IMR-90 (cell line): ENCODE measurements around the gene FBXL20. TPM values are rescaled to one million over a fixed set of nuclear protein-coding genes. Genes with fewer than 3 reads are reported as not detected.

ENCODE experiments used
- ATAC-seq: fragments of 200-7000 bp; cut with Tn5 transposase; 2 replicates; pipeline ENCODE4 v1.9.1; 2020; ENCODE audit warnings: low read depth, mild to moderate bottlenecking, moderate library complexity
- BruUV-seq: library from RNA; stranded (reverse); fragments of 400-500 nt; replicated peaks from 2 replicates; lab custom pipeline; 2021; lab: Mats Ljungman, UMichigan
- CTCF ChIA-PET: fragments of 300-600 bp; formaldehyde crosslinking; extraction: SDS; loops from one replicate; lab custom pipeline; 2021; ENCODE audit warnings: antibody characterized with exemption; lab: Yijun Ruan, JAX
- POLR2A ChIA-PET: fragments of 300-600 bp; sonication (Branson Sonifier 250); formaldehyde crosslinking; loops from one replicate; lab custom pipeline; 2022; ENCODE audit warnings: antibody characterized with exemption; ENCODE audit not compliant: unreplicated experiment; lab: Charles Lee
- DNase-seq: peaks from one replicate; pipeline ENCODE4 v3.0.0; 2013
- H2AFZ ChIP-seq: replicated peaks from 2 replicates; pipeline ENCODE3; 2013; ENCODE audit warnings: low read length, mild to moderate bottlenecking; ENCODE audit not compliant: poor library complexity
- H2AK5ac ChIP-seq: 2 replicates; pipeline ENCODE4 v1.6.1; 2013; ENCODE audit warnings: low read depth, low read length, inconsistent platforms
- H2AK9ac ChIP-seq: replicated peaks from 2 replicates; pipeline ENCODE3; 2013; ENCODE audit warnings: mild to moderate bottlenecking, low read depth, low read length, moderate library complexity; ENCODE audit not compliant: poor library complexity
- H2BK120ac ChIP-seq: 2 replicates; pipeline ENCODE4 v1.6.1; 2013; ENCODE audit warnings: low read depth, low read length, inconsistent platforms
- H2BK15ac ChIP-seq: 3 replicates; pipeline ENCODE4 v1.6.1; 2013; ENCODE audit warnings: low read depth, low read length, inconsistent platforms
- H2BK20ac ChIP-seq: 2 replicates; pipeline ENCODE4 v1.6.1; 2013; ENCODE audit warnings: low read depth, mild to moderate bottlenecking, inconsistent platforms, low read length, moderate library complexity
- H2BK5ac ChIP-seq: 2 replicates; pipeline ENCODE4 v1.6.1; 2013; ENCODE audit warnings: mild to moderate bottlenecking, low read depth, low read length, inconsistent platforms; ENCODE audit not compliant: poor library complexity, severe bottlenecking
- H3K14ac ChIP-seq: replicated peaks from 2 replicates; pipeline ENCODE4 v1.6.1; 2013; ENCODE audit warnings: low read depth, low read length, inconsistent platforms
- H3K18ac ChIP-seq: 2 replicates; pipeline ENCODE4 v1.6.1; 2013; ENCODE audit warnings: low read depth, low read length, control low read depth
- H3K23ac ChIP-seq: 2 replicates; pipeline ENCODE4 v1.6.1; 2013; ENCODE audit warnings: low read depth, low read length, inconsistent platforms
- H3K27ac ChIP-seq: 2 replicates; pipeline ENCODE4 v1.5.1; 2013; ENCODE audit warnings: mild to moderate bottlenecking, control low read depth, low read length; ENCODE audit not compliant: insufficient read depth
- H3K27me3 ChIP-seq: 2 replicates; pipeline ENCODE4 v1.6.1; 2013; ENCODE audit warnings: low read length; ENCODE audit not compliant: control insufficient read depth, insufficient read depth
- H3K36me3 ChIP-seq: 2 replicates; pipeline ENCODE4 v1.6.1; 2013; ENCODE audit warnings: low read length, mixed read lengths; ENCODE audit not compliant: control insufficient read depth, insufficient read depth
- H3K4ac ChIP-seq: 2 replicates; pipeline ENCODE4 v1.6.1; 2013; ENCODE audit warnings: low read depth, low read length, inconsistent platforms
- H3K4me1 ChIP-seq: 2 replicates; pipeline ENCODE4 v1.6.1; 2013; ENCODE audit warnings: low read length, mixed read lengths; ENCODE audit not compliant: control insufficient read depth, insufficient read depth
- H3K4me2 ChIP-seq: 2 replicates; pipeline ENCODE4 v1.6.1; 2013; ENCODE audit warnings: low read depth, mild to moderate bottlenecking, control low read depth, low read length, moderate library complexity
- H3K4me3 ChIP-seq: 2 replicates; pipeline ENCODE4 v1.5.1; 2013; ENCODE audit warnings: low read depth, mild to moderate bottlenecking, control low read depth, low read length, moderate library complexity; ENCODE audit not compliant: insufficient read depth
- H3K56ac ChIP-seq: 2 replicates; pipeline ENCODE4 v1.6.1; 2013; ENCODE audit warnings: low read length, inconsistent platforms; ENCODE audit not compliant: insufficient read depth; ENCODE audit errors: extremely low read depth
- H3K79me1 ChIP-seq, 2 experiments: 2 replicates each; pipeline ENCODE4 v1.6.1; 2013; ENCODE audit warnings: low read length in 2 of 2, inconsistent platforms in 1 of 2, low read depth in 1 of 2
- H3K9ac ChIP-seq: 2 replicates; pipeline ENCODE4 v1.6.1; 2013; ENCODE audit warnings: low read depth, low read length, control low read depth
- H3K9me1 ChIP-seq: 2 replicates; pipeline ENCODE4 v1.6.1; 2013; ENCODE audit warnings: low read length, inconsistent platforms; ENCODE audit not compliant: insufficient read depth
- H3K9me3 ChIP-seq: 2 replicates; pipeline ENCODE4 v1.6.1; 2013; ENCODE audit warnings: low read length; ENCODE audit not compliant: control insufficient read depth, insufficient read depth
- H4K20me1 ChIP-seq: 2 replicates; pipeline ENCODE4 v1.6.1; 2013; ENCODE audit warnings: low read length, inconsistent platforms; ENCODE audit not compliant: insufficient read depth
- H4K5ac ChIP-seq: 2 replicates; pipeline ENCODE4 v1.6.1; 2013; ENCODE audit warnings: mild to moderate bottlenecking, low read depth, low read length, control low read depth
- H4K8ac ChIP-seq, 2 experiments: 2 replicates each; pipeline ENCODE4 v1.6.1; 2013; ENCODE audit warnings: low read depth in 2 of 2, low read length in 2 of 2, control low read depth in 1 of 2, inconsistent platforms in 1 of 2
- H4K91ac ChIP-seq: 2 replicates; pipeline ENCODE4 v1.6.1; 2013; ENCODE audit warnings: low read depth, low read length, inconsistent platforms; ENCODE audit not compliant: insufficient read depth
- BHLHE40 ChIP-seq: fragments of 150-350 bp; IDR thresholded peaks from 2 replicates; pipeline ENCODE4 v1.6.1; 2016; ENCODE audit warnings: mild to moderate bottlenecking, low read depth, low read length
- CHD1 ChIP-seq: IDR thresholded peaks from 2 replicates; pipeline ENCODE4 v1.6.1; 2012; ENCODE audit warnings: low read depth, low read length, improper control_type of control experiment
- CTCF ChIP-seq: conservative IDR thresholded peaks from 2 replicates; pipeline ENCODE4 v1.5.1; 2012; ENCODE audit warnings: mild to moderate bottlenecking, low read depth, low read length, improper control_type of control experiment
- MAFK ChIP-seq: IDR thresholded peaks from 2 replicates; pipeline ENCODE4 v1.6.1; 2012; ENCODE audit warnings: low read depth, low read length, improper control_type of control experiment
- MAZ ChIP-seq: IDR thresholded peaks from 2 replicates; pipeline ENCODE4 v1.6.1; 2012; ENCODE audit warnings: low read depth, mild to moderate bottlenecking, low read length, improper control_type of control experiment, moderate library complexity, borderline replicate concordance
- NFE2L2 ChIP-seq: fragments of 150-350 bp; IDR thresholded peaks from 2 replicates; pipeline ENCODE4 v1.6.1; 2016; ENCODE audit warnings: low read depth, mild to moderate bottlenecking, low read length
- POLR2A ChIP-seq: IDR thresholded peaks from 2 replicates; pipeline ENCODE4 v1.6.1; 2012; ENCODE audit warnings: mild to moderate bottlenecking, low read depth, low read length
- RAD21 ChIP-seq: IDR thresholded peaks from 2 replicates; pipeline ENCODE4 v1.6.1; 2012; ENCODE audit warnings: low read length, improper control_type of control experiment
- RCOR1 ChIP-seq: IDR thresholded peaks from 2 replicates; pipeline ENCODE4 v1.6.1; 2012; ENCODE audit warnings: mild to moderate bottlenecking, low read length, improper control_type of control experiment; ENCODE audit not compliant: insufficient replicate concordance
- SMC3 ChIP-seq: fragments of 150-350 bp; IDR thresholded peaks from 2 replicates; pipeline ENCODE4 v1.6.1; 2016; ENCODE audit warnings: low read depth, mild to moderate bottlenecking, antibody characterized with exemption, low read length, moderate library complexity
- WGBS, 2 experiments: methylation state at CpG; one replicate each; pipeline versions ENCODE4 v1.1.5 to v1.1.7; 2013; ENCODE audit warnings: missing lambda C conversion rate in 2 of 2; ENCODE audit not compliant: insufficient read length in 1 of 2; ENCODE audit errors: extremely low coverage in 2 of 2; 5-methylcytosine and 5-hydroxymethylcytosine counted together
- dilution Hi-C: fragments of 300-500 bp; cut with HindIII; formaldehyde crosslinking; loops from one replicate; pipeline ENCODE4 v1.14.3; 2018; ENCODE audit warnings: low sequenced_read_pairs; ENCODE audit not compliant: unreplicated experiment
- in situ Hi-C: fragments of 300-500 bp; cut with MboI; formaldehyde crosslinking; loops from 3 replicates; pipeline ENCODE4 v1.14.3; 2019; ENCODE audit warnings: low sequenced_read_pairs, inconsistent platforms, mixed read lengths
- intact Hi-C: fragments of 100-400 bp; cut with micrococcal nuclease; formaldehyde crosslinking; loops from 2 replicates; pipeline ENCODE4 v1.10.0; 2022
- polyA plus RNA-seq, 3 experiments: library from polyadenylated mRNA; depleted of rRNA; stranded (reverse); fragments of >200 nt; gene quantifications; 2 replicates each; pipeline ENCODE4 v1.2.3, GENCODE V29; 2012; ENCODE audit warnings: low replicate concordance in 1 of 3
- total RNA-seq: library from RNA; depleted of rRNA; stranded (reverse); fragments of >200 nt; gene quantifications from 2 replicates; pipeline ENCODE4 v1.2.3, GENCODE V29; 2012

FBXL20 gene
- total and polyA plus RNA-seq, 2 of the 4 experiments (the other 2 are of a cell fraction), result 4.1 to 13.8 TPM

- Histone ChIP-seq H3K27me3 (no peaks in the 10 kb centered on the region), H4K5ac (no peak overlapping the region), H4K91ac (no peak overlapping the region), H3K56ac (no peak overlapping the region), H3K4ac (no peak overlapping the region), H3K9me1 (no peaks in the 10 kb centered on the region), H3K23ac (no peak overlapping the region), H3K14ac (no peak overlapping the region), H2BK20ac (no peak overlapping the region), H2AK5ac (no peak overlapping the region), H3K9ac (no peak overlapping the region), H3K9me3 (no peaks in the 10 kb centered on the region), H3K4me3 (no peak overlapping the region), H2BK15ac (no peak overlapping the region), H2BK120ac (no peak overlapping the region), H3K4me2 (peak overlapping the region; percentile 54; the same call in 1 of the 2 replicates), H4K8ac (no peak overlapping the region), H2AFZ (no peak overlapping the region), H4K20me1 (no peaks in the 10 kb centered on the region), H2AK9ac (no peak overlapping the region), H2BK5ac (no peak overlapping the region), H3K18ac (no peak overlapping the region), H3K79me1 (no peaks in the 10 kb centered on the region; a peak in 1 of 4 replicates), H3K4me1 (0 out of 2 replicates have a peak, but pooled peaks cover 2% of the 10 kb centered on the region), H3K27ac (no peak overlapping the region), H3K36me3 (peaks cover 4% of the 10 kb centered on the region)
- dilution Hi-C loops (no loop called here), in situ Hi-C loops (no loop called here), intact Hi-C loops (no loop called here)
- no CpG with 5 or more reads among the region's 3 CpGs for WGBS, 2 experiments
- BruUV-seq, result no TSS peak
- POLR2A ChIA-PET, result interaction anchor here (0.7 kb wide), 1 partner anchor 144 kb away, joined by 7 read pairs; the partner anchor contains the start of gene MED1
- TF ChIP-seq RCOR1 (no peak), RAD21 (no peak), NFE2L2 (no peak), CTCF (no peak), MAFK (no peak), SMC3 (no peak), BHLHE40 (no peak), CHD1 (no peak), POLR2A (no peak), MAZ (no peak)
- ATAC-seq, result no peak; the same call in 1 of the 2 replicates
- DNase-seq, result peak; percentile 33
- CTCF ChIA-PET, result interaction anchor here (0.6 to 1.4 kb wide), 2 partner anchors 10 to 22 kb away, joined by 3 to 4 read pairs; no protein-coding TSS in a partner anchor
Measured at GRCh38 chr17:39306509-39307212, 94.8 kb downstream of the FBXL20 start.
